Esophagus muscularis mucosa (tissue), 4 donors: ENCODE data around the gene MFSD6. TPM values are rescaled to one million over a fixed set of nuclear protein-coding genes. Genes with fewer than 3 reads are reported as not detected.

ENCODE experiments used
- DNase-seq: peaks from one replicate; pipeline ENCODE4 v3.0.0-alpha.2; 2017; ENCODE audit errors: extremely low spot score
- H3K27ac ChIP-seq, 4 donors: fragments of 200-600 bp; sonication (generic); replicated peaks in 1 of 4; 1 replicate in 3 of 4; 2 replicates in 1 of 4; pipeline ENCODE4 v1.5.1; 2016 to 2019; ENCODE audit warnings: mild to moderate bottlenecking in 1 of 4
- H3K27me3 ChIP-seq, 4 donors: fragments of 200-600 bp; sonication (generic); one replicate each; pipeline versions ENCODE4 v1.5.1 to v1.6.0; 2016 to 2019
- H3K36me3 ChIP-seq, 4 donors: fragments of 200-600 bp; sonication (generic); one replicate each; pipeline ENCODE4 v1.5.1; 2016 to 2019
- H3K4me1 ChIP-seq, 4 donors: fragments of 200-600 bp; sonication (generic); one replicate each; pipeline ENCODE4 v1.5.1; 2016 to 2019
- H3K4me3 ChIP-seq, 4 donors: fragments of 200-600 bp; sonication (generic); 1 replicate in 2 of 4; 2 replicates in 2 of 4; pipeline ENCODE4 v1.5.1; 2016 to 2019; ENCODE audit warnings: mild to moderate bottlenecking in 4 of 4, moderate library complexity in 1 of 4
- H3K9me3 ChIP-seq, 4 donors: fragments of 200-600 bp; sonication (generic); 1 replicate in 3 of 4; 2 replicates in 1 of 4; pipeline ENCODE4 v1.5.1; 2016 to 2019
- CTCF ChIP-seq, 3 experiments: fragments of 200-600 bp in 2 of 3; fragments of 450-650 bp in 1 of 3; sonication (generic) in 2 of 3; IDR thresholded peaks; one replicate each; pipeline ENCODE4 v1.5.1; 2017 to 2019; ENCODE audit warnings: antibody characterized with exemption in 3 of 3, mild to moderate bottlenecking in 2 of 3, moderate library complexity in 1 of 3
- EP300 ChIP-seq: sonication (generic); formaldehyde crosslinking; IDR thresholded peaks from one replicate; pipeline ENCODE4 v1.6.1; 2017; ENCODE audit warnings: antibody characterized with exemption
- POLR2A ChIP-seq: fragments of 450-650 bp; IDR thresholded peaks from one replicate; pipeline ENCODE4 v1.6.1; 2017; ENCODE audit warnings: antibody characterized with exemption, moderate library complexity, mild to moderate bottlenecking, low read depth
- POLR2AphosphoS5 ChIP-seq, 2 donors: sonication (generic); formaldehyde crosslinking; IDR thresholded peaks; one replicate each; pipeline ENCODE4 v1.6.1; 2017; ENCODE audit warnings: antibody characterized with exemption in 2 of 2
- WGBS: methylation state at CpG from one replicate; pipeline ENCODE4 v1.1.5; 2018; 5-methylcytosine and 5-hydroxymethylcytosine counted together
- intact Hi-C: fragments of 100-400 bp; cut with DNase I; formaldehyde crosslinking; loops from one replicate; pipeline ENCODE4 v1.15.1; 2023
- total RNA-seq, 4 donors: library from RNA; depleted of rRNA; stranded (reverse); fragments of >200 nt; gene quantifications; one replicate each; pipeline versions ENCODE4 v1.1.0 to v1.2.1, GENCODE V29; 2016

Gene MFSD6
- total RNA-seq, 4 donors from 2014 or later: 145 to 180 (median 163) TPM

- H3K4me1 ChIP-seq: peaks cover 2 to 39% (median 17%) of the 10 kb centered on the region in 4 donors
- peaks cover 7 to 70% (median 39%) of the 10 kb centered on the region in 4 donors for H3K36me3 ChIP-seq
- WGBS: 63% methylated on average over 5 of the region's 5 CpGs
- no peaks in the 10 kb centered on the region for H3K9me3 ChIP-seq
- TF ChIP-seq POLR2AphosphoS5 (IDR thresholded peaks at IDR 0.05) (no peak), EP300 (no peak), POLR2A (no peak), CTCF (IDR thresholded peaks at IDR 0.05) (no peak)
- H3K27me3 ChIP-seq: no peaks in the 10 kb centered on the region
- no peak overlapping the region for H3K27ac ChIP-seq
- intact Hi-C loops: no loop called here
- no peak for DNase-seq
- H3K4me3 ChIP-seq: no peak overlapping the region
Observed at GRCh38 chr2:190501231-190501630, 93.1 kb downstream of the MFSD6 start.

- H3K9me3 ChIP-seq: no peaks in the 10 kb centered on the region
- WGBS: 59% methylated on average over 3 of the region's 3 CpGs
- no peaks in the 10 kb centered on the region for H3K27me3 ChIP-seq
- no peak overlapping the region for H3K27ac ChIP-seq
- H3K4me1 ChIP-seq: peaks cover 2 to 39% (median 20%) of the 10 kb centered on the region in 4 donors
- no peak for DNase-seq
- no peak for TF ChIP-seq CTCF (IDR thresholded peaks at IDR 0.05)
- no peak for TF ChIP-seq POLR2AphosphoS5 (IDR thresholded peaks at IDR 0.05)
- TF ChIP-seq EP300: no peak
- TF ChIP-seq POLR2A: no peak
- H3K4me3 ChIP-seq: no peak overlapping the region
- intact Hi-C loops: no loop called here
- peaks cover 7 to 70% (median 39%) of the 10 kb centered on the region in 4 donors for H3K36me3 ChIP-seq
Observed at GRCh38 chr2:190501702-190502407, 93.7 kb downstream of the MFSD6 start.

GRCh38 chr2:190503088-190503487, 94.9 kb downstream of the MFSD6 start:
- Histone ChIP-seq H3K4me3 (no peak overlapping the region), H3K36me3 (peaks cover 4 to 60% (median 31%) of the 10 kb centered on the region in 4 donors), H3K4me1 (peaks cover 2 to 42% (median 27%) of the 10 kb centered on the region in 4 donors), H3K27ac (no peak overlapping the region), H3K27me3 (no peaks in the 10 kb centered on the region), H3K9me3 (no peaks in the 10 kb centered on the region)
- TF ChIP-seq POLR2A (no peak), EP300 (no peak), POLR2AphosphoS5 (IDR thresholded peaks at IDR 0.05) (no peak), CTCF (IDR thresholded peaks at IDR 0.05) (no peak)
- 79% methylated on average over 3 of the region's 3 CpGs for WGBS
- DNase-seq: no peak
- intact Hi-C loops: no loop called here

GRCh38 chr2:190504912-190505311, 96.8 kb downstream of the MFSD6 start:
- DNase-seq: no peak
- H3K36me3 ChIP-seq: peaks cover 4 to 52% (median 32%) of the 10 kb centered on the region in 4 donors
- peaks cover 2 to 32% (median 26%) of the 10 kb centered on the region in 4 donors for H3K4me1 ChIP-seq
- H3K27me3 ChIP-seq: no peaks in the 10 kb centered on the region
- TF ChIP-seq POLR2A (no peak), POLR2AphosphoS5 (IDR thresholded peaks at IDR 0.05) (no peak)
- H3K27ac ChIP-seq: no peak overlapping the region
- H3K4me3 ChIP-seq: no peak overlapping the region
- intact Hi-C loops: loop anchor here (5.0 kb wide), 1 partner anchor 98 kb away; the partner anchor contains the start of gene MFSD6
- 98% methylated on average over 3 of the region's 3 CpGs for WGBS
- no peaks in the 10 kb centered on the region for H3K9me3 ChIP-seq

GRCh38 chr2:190505696-190506095, 97.5 kb downstream of the MFSD6 start:
- no peak for TF ChIP-seq POLR2AphosphoS5 (IDR thresholded peaks at IDR 0.05)
- no peak for TF ChIP-seq EP300
- TF ChIP-seq CTCF (IDR thresholded peaks at IDR 0.05): no peak
- TF ChIP-seq POLR2A: no peak
- peaks cover 2 to 25% (median 21%) of the 10 kb centered on the region in 4 donors for H3K4me1 ChIP-seq
- intact Hi-C loops: loop anchor here (5.0 kb wide), 1 partner anchor 98 kb away; the partner anchor contains the start of gene MFSD6
- peaks cover 4 to 47% (median 30%) of the 10 kb centered on the region in 4 donors for H3K36me3 ChIP-seq
- H3K9me3 ChIP-seq: no peaks in the 10 kb centered on the region
- H3K4me3 ChIP-seq: no peak overlapping the region
- no peak overlapping the region for H3K27ac ChIP-seq
- no peak for DNase-seq
- no peaks in the 10 kb centered on the region for H3K27me3 ChIP-seq
- 93% methylated on average over 1 of the region's 1 CpG for WGBS
